ENCODE data around the gene IP6K3. TPM values are rescaled to one million over a fixed set of nuclear protein-coding genes. Genes with fewer than 3 reads are reported as not detected.
A peak's percentile ranks its signal among the peaks of the same experiment; 100 is the strongest.

The IP6K3 gene
- total RNA-seq, 1 donor from 2014 or later: not detected

- Mint-ChIP-seq H3K36me3 (ENCODE audit: low read depth) (no peaks in the 10 kb centered on the region), H3K27ac (no peak overlapping the region), H3K4me3 (no peak overlapping the region), H3K27me3 (peaks cover 17% of the 10 kb centered on the region), H3K9me3 (no peaks in the 10 kb centered on the region), H3K4me1 (peaks cover 32% of the 10 kb centered on the region)
- DNase-seq (no peak), ATAC-seq (ENCODE audit: low read depth) (peak; percentile 54)
- POLR2A ChIA-PET: interaction anchor here (1.1 to 1.2 kb wide), 2 partner anchors 10 kb away, joined by 3 read pairs; partner anchors contain the start of gene UQCC2
- TF ChIP-seq CTCF (IDR thresholded peaks at IDR 0.05): no peak
- intact Hi-C loops (cut with micrococcal nuclease): loop anchor here (1.0 kb wide), 1 partner anchor 10 kb away; the partner anchor contains the start of gene UQCC2
- CTCF ChIA-PET: no interaction called here
Observed at GRCh38 chr6:33721508-33721907, 25.2 kb downstream of the IP6K3 start.

DNA sequence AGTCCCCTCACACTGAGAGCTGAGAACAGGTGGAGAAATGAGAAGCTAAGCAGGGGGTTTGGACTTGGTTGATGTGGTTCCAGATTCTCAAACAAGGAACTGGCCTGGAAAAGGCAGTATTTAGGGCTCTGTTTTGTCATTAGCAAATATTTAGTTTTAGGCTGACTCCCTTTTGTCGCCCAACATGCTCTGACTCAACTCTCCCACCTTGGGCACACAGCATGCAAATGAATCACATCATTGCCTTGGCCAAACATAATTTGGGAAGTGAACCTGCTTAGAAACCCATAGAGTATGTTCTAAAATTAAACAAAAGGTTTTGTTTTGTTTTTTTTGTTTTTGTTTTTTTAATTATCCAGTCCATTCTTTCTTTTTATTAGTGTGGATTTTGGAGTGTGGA, 25.7 kb downstream of the IP6K3 start:
- Mint-ChIP-seq H3K27me3 (peaks cover 15% of the 10 kb centered on the region), H3K4me1 (peaks cover 30% of the 10 kb centered on the region), H3K36me3 (ENCODE audit: low read depth) (no peaks in the 10 kb centered on the region), H3K9me3 (no peaks in the 10 kb centered on the region), H3K4me3 (no peak overlapping the region), H3K27ac (no peak overlapping the region)
- ChIA-PET CTCF (no interaction called here), POLR2A (interaction anchor here (1.2 kb wide), 1 partner anchor 10 kb away, joined by 3 read pairs; the partner anchor contains the start of gene UQCC2)
- no peak for TF ChIP-seq CTCF (IDR thresholded peaks at IDR 0.05)
- intact Hi-C loops (cut with micrococcal nuclease): loop anchor here (1.0 kb wide), 1 partner anchor 10 kb away; the partner anchor contains the start of gene UQCC2
- ATAC-seq (ENCODE audit: low read depth) (peak; percentile 81), DNase-seq (no peak)

DNA sequence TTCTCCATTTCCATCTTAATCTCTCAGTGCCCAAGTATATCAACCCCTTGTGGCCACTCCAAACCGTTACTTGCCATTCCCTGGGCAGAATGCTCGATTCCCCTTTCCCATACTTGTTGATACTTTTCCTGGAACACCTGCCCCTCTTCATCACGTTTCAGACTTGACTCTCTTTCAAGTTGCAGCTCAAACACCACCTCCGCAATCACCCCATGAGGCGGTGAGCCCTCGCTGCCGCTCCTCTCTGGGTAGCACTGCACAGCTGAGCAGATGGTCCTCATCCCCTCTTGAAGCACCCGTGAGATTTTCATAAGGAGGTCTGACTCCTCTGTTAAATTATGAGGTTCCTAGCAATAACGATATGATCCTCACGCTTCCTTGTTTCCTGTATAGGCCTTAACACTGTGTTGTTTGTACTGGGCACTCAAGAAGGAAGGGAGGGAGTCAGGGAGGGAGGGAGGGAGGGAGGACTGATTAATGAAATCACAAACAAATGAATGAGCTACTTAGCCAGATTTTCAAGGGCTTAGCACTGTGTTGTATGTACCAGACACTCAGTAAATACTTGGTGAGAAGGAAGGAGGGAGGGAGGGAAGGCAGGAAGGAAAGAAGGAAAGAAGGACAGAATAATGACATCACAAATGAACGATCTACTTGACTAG, 27.2 kb downstream of the IP6K3 start:
- TF ChIP-seq CTCF (IDR thresholded peaks at IDR 0.05): no peak
- ATAC-seq (ENCODE audit: low read depth) (no peak), DNase-seq (no peak)
- POLR2A ChIA-PET: no interaction called here
- Mint-ChIP-seq H3K27me3 (peaks cover 9% of the 10 kb centered on the region), H3K9me3 (no peaks in the 10 kb centered on the region), H3K27ac (no peak overlapping the region), H3K4me1 (peaks cover 29% of the 10 kb centered on the region), H3K4me3 (no peak overlapping the region), H3K36me3 (ENCODE audit: low read depth) (no peaks in the 10 kb centered on the region)
- intact Hi-C loops (cut with micrococcal nuclease): no loop called here
- CTCF ChIA-PET: no interaction called here

DNA sequence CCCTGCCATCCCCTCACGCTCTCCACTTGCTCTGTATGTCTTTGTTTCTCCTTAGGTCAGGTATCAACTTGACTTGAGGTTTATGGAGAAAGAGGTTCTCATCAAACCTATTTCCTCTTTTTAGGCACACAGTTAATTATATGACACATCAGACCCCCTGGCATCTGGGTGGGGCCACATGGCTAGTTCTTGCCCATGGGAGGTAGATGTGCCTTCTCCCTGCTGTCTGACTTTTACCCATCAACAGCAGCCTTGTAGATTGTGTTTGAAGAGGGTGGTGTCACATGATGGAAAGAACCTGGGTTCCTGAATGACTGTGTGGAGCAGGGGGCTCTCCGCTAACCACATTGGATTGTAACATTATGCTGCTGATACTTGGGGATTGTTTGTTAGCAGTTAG, 28.0 kb downstream of the IP6K3 start:
- peaks cover 29% of the 10 kb centered on the region for H3K4me1 Mint-ChIP-seq
- no peak for TF ChIP-seq CTCF (IDR thresholded peaks at IDR 0.05)
- DNase-seq: no peak
- H3K27me3 Mint-ChIP-seq: peaks cover 5% of the 10 kb centered on the region
- no peaks in the 10 kb centered on the region for H3K9me3 Mint-ChIP-seq
- H3K4me3 Mint-ChIP-seq: no peak overlapping the region
- ChIA-PET POLR2A (interaction anchor here (0.6 kb wide), 1 partner anchor 708 kb away, joined by 7 read pairs; no protein-coding TSS in a partner anchor), CTCF (no interaction called here)
- H3K27ac Mint-ChIP-seq: no peak overlapping the region
- no peaks in the 10 kb centered on the region for H3K36me3 Mint-ChIP-seq (ENCODE audit: low read depth)
- no peak for ATAC-seq (ENCODE audit: low read depth)
- intact Hi-C loops (cut with micrococcal nuclease): no loop called here

GRCh38 chr6:33717934-33718455, 28.7 kb downstream of the IP6K3 start:
- Mint-ChIP-seq H3K4me1 (peaks cover 31% of the 10 kb centered on the region), H3K27ac (no peak overlapping the region), H3K36me3 (ENCODE audit: low read depth) (no peaks in the 10 kb centered on the region), H3K27me3 (peaks cover 2% of the 10 kb centered on the region), H3K9me3 (no peaks in the 10 kb centered on the region), H3K4me3 (no peak overlapping the region)
- intact Hi-C loops (cut with micrococcal nuclease): no loop called here
- ChIA-PET POLR2A (interaction anchor here (0.6 kb wide), 2 partner anchors 36 to 709 kb away, joined by 4 to 7 read pairs; no protein-coding TSS in a partner anchor), CTCF (no interaction called here)
- ATAC-seq (ENCODE audit: low read depth) (no peak), DNase-seq (no peak)
- no peak for TF ChIP-seq CTCF (IDR thresholded peaks at IDR 0.05)
